ENCODE data around the gene LRMDA. TPM values are rescaled to one million over a fixed set of nuclear protein-coding genes. Genes with fewer than 3 reads are reported as not detected.

LRMDA gene
- polyA plus RNA-seq, 2 of the 4 experiments (the other 2 are of a cell fraction) = 4.6 to 5.2 TPM

- ATAC-seq = no peak
- H3K4me3 ChIP-seq = no peak overlapping the region
- no peak overlapping the region for H3K27ac ChIP-seq
- ChIA-PET CTCF (no interaction called here), POLR2A (no interaction called here)
- DNase-seq (ENCODE audit: low read depth in 1 of 2, low spot score in 1 of 2) = no peak
- H3K4me2 ChIP-seq = no peak overlapping the region
- 14% methylated on average over 1 of the region's 1 CpG for WGBS (ENCODE audit: missing lambda C conversion rate)
- H3K4me1 ChIP-seq = peaks cover 11% of the 10 kb centered on the region; the same call in 1 of the 3 replicates
- no peak for FAIRE-seq
- no peaks in the 10 kb centered on the region for H3K9me3 ChIP-seq
- no peak for TF ChIP-seq NFE2L2 (conservative IDR thresholded peaks at IDR 0.05; ENCODE audit: low read length)
- no peak for TF ChIP-seq HDAC2 (IDR thresholded peaks at IDR 0.05)
- no peak for TF ChIP-seq RARB (CRISPR knock-in tag; IDR thresholded peaks at IDR 0.05)
- no peak for TF ChIP-seq EP300 (IDR thresholded peaks at IDR 0.05)
- TF ChIP-seq SMC3 (IDR thresholded peaks at IDR 0.05) = no peak
- TF ChIP-seq NPAS2 (CRISPR knock-in tag; IDR thresholded peaks at IDR 0.05; ENCODE audit: borderline replicate concordance) = no peak
- TF ChIP-seq TFCP2L1 (CRISPR knock-in tag; IDR thresholded peaks at IDR 0.05) = no peak
- no peak for TF ChIP-seq ZC3H11A (IDR thresholded peaks at IDR 0.05)
- no peak for TF ChIP-seq HOXB5 (CRISPR knock-in tag; IDR thresholded peaks at IDR 0.05)
- TF ChIP-seq, protein P1, sequence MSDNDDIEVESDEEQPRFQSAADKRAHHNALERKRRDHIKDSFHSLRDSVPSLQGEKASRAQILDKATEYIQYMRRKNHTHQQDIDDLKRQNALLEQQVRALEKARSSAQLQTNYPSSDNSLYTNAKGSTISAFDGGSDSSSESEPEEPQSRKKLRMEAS (IDR thresholded peaks at IDR 0.05) = no peak
- TF ChIP-seq, protein P2, sequence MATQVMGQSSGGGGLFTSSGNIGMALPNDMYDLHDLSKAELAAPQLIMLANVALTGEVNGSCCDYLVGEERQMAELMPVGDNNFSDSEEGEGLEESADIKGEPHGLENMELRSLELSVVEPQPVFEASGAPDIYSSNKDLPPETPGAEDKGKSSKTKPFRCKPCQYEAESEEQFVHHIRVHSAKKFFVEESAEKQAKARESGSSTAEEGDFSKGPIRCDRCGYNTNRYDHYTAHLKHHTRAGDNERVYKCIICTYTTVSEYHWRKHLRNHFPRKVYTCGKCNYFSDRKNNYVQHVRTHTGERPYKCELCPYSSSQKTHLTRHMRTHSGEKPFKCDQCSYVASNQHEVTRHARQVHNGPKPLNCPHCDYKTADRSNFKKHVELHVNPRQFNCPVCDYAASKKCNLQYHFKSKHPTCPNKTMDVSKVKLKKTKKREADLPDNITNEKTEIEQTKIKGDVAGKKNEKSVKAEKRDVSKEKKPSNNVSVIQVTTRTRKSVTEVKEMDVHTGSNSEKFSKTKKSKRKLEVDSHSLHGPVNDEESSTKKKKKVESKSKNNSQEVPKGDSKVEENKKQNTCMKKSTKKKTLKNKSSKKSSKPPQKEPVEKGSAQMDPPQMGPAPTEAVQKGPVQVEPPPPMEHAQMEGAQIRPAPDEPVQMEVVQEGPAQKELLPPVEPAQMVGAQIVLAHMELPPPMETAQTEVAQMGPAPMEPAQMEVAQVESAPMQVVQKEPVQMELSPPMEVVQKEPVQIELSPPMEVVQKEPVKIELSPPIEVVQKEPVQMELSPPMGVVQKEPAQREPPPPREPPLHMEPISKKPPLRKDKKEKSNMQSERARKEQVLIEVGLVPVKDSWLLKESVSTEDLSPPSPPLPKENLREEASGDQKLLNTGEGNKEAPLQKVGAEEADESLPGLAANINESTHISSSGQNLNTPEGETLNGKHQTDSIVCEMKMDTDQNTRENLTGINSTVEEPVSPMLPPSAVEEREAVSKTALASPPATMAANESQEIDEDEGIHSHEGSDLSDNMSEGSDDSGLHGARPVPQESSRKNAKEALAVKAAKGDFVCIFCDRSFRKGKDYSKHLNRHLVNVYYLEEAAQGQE (IDR thresholded peaks at IDR 0.05) = no peak
- TF ChIP-seq CBX8 (IDR thresholded peaks at IDR 0.05) = no peak
- TF ChIP-seq, protein P3, sequence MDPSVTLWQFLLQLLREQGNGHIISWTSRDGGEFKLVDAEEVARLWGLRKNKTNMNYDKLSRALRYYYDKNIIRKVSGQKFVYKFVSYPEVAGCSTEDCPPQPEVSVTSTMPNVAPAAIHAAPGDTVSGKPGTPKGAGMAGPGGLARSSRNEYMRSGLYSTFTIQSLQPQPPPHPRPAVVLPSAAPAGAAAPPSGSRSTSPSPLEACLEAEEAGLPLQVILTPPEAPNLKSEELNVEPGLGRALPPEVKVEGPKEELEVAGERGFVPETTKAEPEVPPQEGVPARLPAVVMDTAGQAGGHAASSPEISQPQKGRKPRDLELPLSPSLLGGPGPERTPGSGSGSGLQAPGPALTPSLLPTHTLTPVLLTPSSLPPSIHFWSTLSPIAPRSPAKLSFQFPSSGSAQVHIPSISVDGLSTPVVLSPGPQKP (IDR thresholded peaks at IDR 0.05; ENCODE audit: low read depth, low read length) = no peak
- TF ChIP-seq SREBF2 (IDR thresholded peaks at IDR 0.05) = no peak
- no peak for TF ChIP-seq BCL3 (IDR thresholded peaks at IDR 0.05)
- TF ChIP-seq CTCF (IDR thresholded peaks at IDR 0.05) = no peak
- no peak for TF ChIP-seq CBX2 (IDR thresholded peaks at IDR 0.05; ENCODE audit: borderline replicate concordance, low read depth)
- no peak for TF ChIP-seq ZFP36 (IDR thresholded peaks at IDR 0.05; ENCODE audit: borderline replicate concordance, partially characterized antibody)
- no peak for TF ChIP-seq FOXS1 (CRISPR knock-in tag; IDR thresholded peaks at IDR 0.05)
These were observed 1128.4 kb downstream of the LRMDA start for GRCh38 chr10:76559892-76560220.

- Histone ChIP-seq H3K27ac (no peak overlapping the region), H3K9me3 (no peaks in the 10 kb centered on the region), H3K4me1 (peaks cover 11% of the 10 kb centered on the region; the same call in 1 of the 3 replicates), H3K4me2 (no peak overlapping the region), H3K4me3 (no peak overlapping the region)
- POLR2A ChIA-PET = no interaction called here
- WGBS (ENCODE audit: missing lambda C conversion rate) = 70% methylated on average over 5 of the region's 5 CpGs
- ATAC-seq (no peak), FAIRE-seq (no peak), DNase-seq (ENCODE audit: low read depth in 1 of 2, low spot score in 1 of 2) (no peak)
- CTCF ChIA-PET = no interaction called here
- TF ChIP-seq, protein P4, sequence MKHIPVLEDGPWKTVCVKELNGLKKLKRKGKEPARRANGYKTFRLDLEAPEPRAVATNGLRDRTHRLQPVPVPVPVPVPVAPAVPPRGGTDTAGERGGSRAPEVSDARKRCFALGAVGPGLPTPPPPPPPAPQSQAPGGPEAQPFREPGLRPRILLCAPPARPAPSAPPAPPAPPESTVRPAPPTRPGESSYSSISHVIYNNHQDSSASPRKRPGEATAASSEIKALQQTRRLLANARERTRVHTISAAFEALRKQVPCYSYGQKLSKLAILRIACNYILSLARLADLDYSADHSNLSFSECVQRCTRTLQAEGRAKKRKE (CRISPR knock-in tag; IDR thresholded peaks at IDR 0.05; ENCODE audit: low read depth) = no peak
- TF ChIP-seq BCL3 (IDR thresholded peaks at IDR 0.05) (no peak), HOXB5 (CRISPR knock-in tag; IDR thresholded peaks at IDR 0.05) (no peak), MAFK (IDR thresholded peaks at IDR 0.05; ENCODE audit: partially characterized antibody) (no peak), CHD4 (IDR thresholded peaks at IDR 0.05; ENCODE audit: borderline replicate concordance) (no peak), PBX3 (IDR thresholded peaks at IDR 0.05) (no peak)
- TF ChIP-seq, protein P5, sequence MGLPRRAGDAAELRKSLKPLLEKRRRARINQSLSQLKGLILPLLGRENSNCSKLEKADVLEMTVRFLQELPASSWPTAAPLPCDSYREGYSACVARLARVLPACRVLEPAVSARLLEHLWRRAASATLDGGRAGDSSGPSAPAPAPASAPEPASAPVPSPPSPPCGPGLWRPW (IDR thresholded peaks at IDR 0.05) = no peak
- TF ChIP-seq, protein P6, sequence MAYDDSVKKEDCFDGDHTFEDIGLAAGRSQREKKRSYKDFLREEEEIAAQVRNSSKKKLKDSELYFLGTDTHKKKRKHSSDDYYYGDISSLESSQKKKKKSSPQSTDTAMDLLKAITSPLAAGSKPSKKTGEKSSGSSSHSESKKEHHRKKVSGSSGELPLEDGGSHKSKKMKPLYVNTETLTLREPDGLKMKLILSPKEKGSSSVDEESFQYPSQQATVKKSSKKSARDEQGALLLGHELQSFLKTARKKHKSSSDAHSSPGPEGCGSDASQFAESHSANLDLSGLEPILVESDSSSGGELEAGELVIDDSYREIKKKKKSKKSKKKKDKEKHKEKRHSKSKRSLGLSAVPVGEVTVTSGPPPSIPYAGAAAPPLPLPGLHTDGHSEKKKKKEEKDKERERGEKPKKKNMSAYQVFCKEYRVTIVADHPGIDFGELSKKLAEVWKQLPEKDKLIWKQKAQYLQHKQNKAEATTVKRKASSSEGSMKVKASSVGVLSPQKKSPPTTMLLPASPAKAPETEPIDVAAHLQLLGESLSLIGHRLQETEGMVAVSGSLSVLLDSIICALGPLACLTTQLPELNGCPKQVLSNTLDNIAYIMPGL (CRISPR knock-in tag; IDR thresholded peaks at IDR 0.05; ENCODE audit: borderline replicate concordance) = no peak
These were observed 1128.9 kb downstream of the LRMDA start for GRCh38 chr10:76560338-76560737.

All from A549 (cell line).